HepG2 (cell line): Measurements from ENCODE around the gene PHACTR3. TPM values are rescaled to one million over a fixed set of nuclear protein-coding genes. Genes with fewer than 3 reads are reported as not detected.

ENCODE experiments used
- ATAC-seq: fragments of 200-7000 bp; cut with Tn5 transposase; 3 replicates; pipeline ENCODE4 v1.9.1; 2020; ENCODE audit warnings: mild to moderate bottlenecking, moderate library complexity
- BruUV-seq: library from RNA; stranded (reverse); fragments of 400-500 nt; replicated peaks from 2 replicates; lab custom pipeline; 2021; lab: Mats Ljungman, UMichigan
- CTCF ChIA-PET: fragments of 300-600 bp; formaldehyde crosslinking; extraction: SDS; loops from one replicate; lab custom pipeline; 2021; ENCODE audit warnings: low total read pairs, inconsistent platforms, low intra/inter-chr PET ratio; lab: Yijun Ruan, JAX
- POLR2A ChIA-PET: fragments of 350-600 bp; sonication (Branson Sonifier 250); formaldehyde crosslinking; loops from one replicate; lab custom pipeline; 2020; ENCODE audit warnings: antibody characterized with exemption, inconsistent platforms; lab: Yijun Ruan, JAX
- DNase-seq: peaks from one replicate; pipeline ENCODE4 v3.0.0-alpha.2; 2015; ENCODE audit warnings: low spot score
- FAIRE-seq: peaks from 3 replicates; lab custom pipeline; 2011; peaks lifted over from hg19 to GRCh38; lab: Jason Lieb, UNC
- H2AFZ ChIP-seq: one replicate; pipeline ENCODE4 v1.6.1; 2011; ENCODE audit warnings: low read length, inconsistent platforms
- H3K27ac ChIP-seq: fragments of 300-600 bp; 3 replicates; pipeline ENCODE4 v1.8.0; 2011; ENCODE audit warnings: mixed run types, mild to moderate bottlenecking, mixed read lengths, low read length, inconsistent platforms; ENCODE audit not compliant: insufficient read depth; ENCODE audit errors: extremely low read length
- H3K27me3 ChIP-seq, 2 experiments: fragments of 200-600 bp in 1 of 2; 2 replicates in 1 of 2; 3 replicates in 1 of 2; pipeline versions ENCODE4 v1.6.0 to v1.8.0; 2011; ENCODE audit warnings: low read length in 2 of 2, mild to moderate bottlenecking in 2 of 2, moderate library complexity in 2 of 2, inconsistent platforms in 1 of 2; ENCODE audit not compliant: insufficient read depth in 2 of 2, control insufficient read depth in 1 of 2
- H3K36me3 ChIP-seq, 2 experiments: fragments of 200-600 bp in 1 of 2; replicated peaks in 1 of 2; 2 replicates in 1 of 2; 3 replicates in 1 of 2; pipeline versions ENCODE4 v1.5.1 to v1.8.0; 2011; ENCODE audit warnings: low read length in 2 of 2, inconsistent platforms in 1 of 2; ENCODE audit not compliant: insufficient read depth in 2 of 2, control insufficient read depth in 1 of 2
- H3K4me1 ChIP-seq: 2 replicates; pipeline ENCODE4 v1.5.1; 2012; ENCODE audit warnings: low read length, inconsistent platforms; ENCODE audit not compliant: insufficient read depth
- H3K4me2 ChIP-seq: 2 replicates; pipeline ENCODE4 v1.6.0; 2011; ENCODE audit warnings: low read depth, low read length, inconsistent platforms
- H3K4me3 ChIP-seq, 3 experiments: fragments of 200-600 bp in 1 of 3; sonication (generic), shearing (Covaris generic) in 1 of 3; replicated peaks in 1 of 3; 2 replicates each; pipeline ENCODE4 v1.5.1; 2011 to 2016; ENCODE audit warnings: low read length in 3 of 3, inconsistent platforms in 2 of 3, low read depth in 2 of 3, mild to moderate bottlenecking in 2 of 3, control low read depth in 1 of 3, mixed read lengths in 1 of 3; ENCODE audit not compliant: insufficient read depth in 1 of 3
- H3K79me2 ChIP-seq: one replicate; pipeline ENCODE4 v1.6.1; 2011; ENCODE audit warnings: low read length, inconsistent platforms; ENCODE audit not compliant: insufficient read depth
- H3K9ac ChIP-seq: 2 replicates; pipeline ENCODE4 v1.6.0; 2011; ENCODE audit warnings: mild to moderate bottlenecking, low read depth, low read length, inconsistent platforms; ENCODE audit not compliant: insufficient read depth
- H3K9me3 ChIP-seq: 2 replicates; pipeline ENCODE4 v1.5.1; 2012; ENCODE audit warnings: mild to moderate bottlenecking, low read length
- H4K20me1 ChIP-seq: 2 replicates; pipeline ENCODE4 v1.6.0; 2011; ENCODE audit warnings: inconsistent platforms, mild to moderate bottlenecking, low read length, moderate library complexity; ENCODE audit not compliant: insufficient read depth
- GABPA ChIP-seq, 2 experiments: IDR thresholded peaks; 2 replicates each; pipeline ENCODE4 v1.6.1; 2011 to 2016; ENCODE audit warnings: low read depth in 2 of 2, low read length in 1 of 2, missing biosample characterization in 1 of 2, missing genetic modification characterization in 1 of 2
- TIGD3 ChIP-seq: sonication (generic); formaldehyde crosslinking; IDR thresholded peaks from 2 replicates; pipeline ENCODE4 v1.5.1; 2020; ENCODE audit warnings: mild to moderate bottlenecking, missing genetic modification reagents, borderline replicate concordance
- ZNF318 ChIP-seq: sonication (generic); formaldehyde crosslinking; IDR thresholded peaks from 2 replicates; pipeline ENCODE4 v1.4.0; 2020; ENCODE audit warnings: mild to moderate bottlenecking, missing genetic modification reagents
- ZNF710 ChIP-seq: sonication (generic); formaldehyde crosslinking; IDR thresholded peaks from 2 replicates; pipeline ENCODE4 v1.5.0; 2020; ENCODE audit warnings: mild to moderate bottlenecking, missing genetic modification reagents, borderline replicate concordance
- ZNF891 ChIP-seq: sonication (generic); formaldehyde crosslinking; IDR thresholded peaks from 2 replicates; pipeline ENCODE4 v1.5.0; 2020; ENCODE audit warnings: mild to moderate bottlenecking, missing genetic modification reagents
- WGBS: methylation state at CpG from one replicate; pipeline ENCODE4 v1.1.6; 2017; ENCODE audit warnings: low lambda C conversion rate; 5-methylcytosine and 5-hydroxymethylcytosine counted together
- in situ Hi-C: cut with HindIII; loops from 2 replicates; pipeline ENCODE4 v1.10.0; 2017; ENCODE audit warnings: low pct_unique_long_range_greater_than_20kb; ENCODE audit not compliant: extremely low pct_ligation_motif_present
- intact Hi-C: fragments of 100-400 bp; cut with micrococcal nuclease; formaldehyde crosslinking; loops from one replicate; pipeline ENCODE4 v1.10.0; 2022; ENCODE audit not compliant: unreplicated experiment
- polyA plus RNA-seq, 8 experiments: library from polyadenylated mRNA; depleted of rRNA in 3 of 8; stranded (reverse) in 7 of 8; unstranded in 1 of 8; fragments of >200 nt; fragmentation: Illumina TruSeq in 4 of 8; extraction: Trizol in 4 of 8; gene quantifications; 2 replicates each; pipeline versions ENCODE4 v1.2.1 to v1.2.3, GENCODE V29; 2011 to 2016; ENCODE audit warnings: low read depth in 4 of 8, missing spikeins in 1 of 8, mixed read lengths in 1 of 8; ENCODE audit not compliant: insufficient read depth in 1 of 8
- total RNA-seq, 5 experiments: library from RNA; depleted of rRNA; stranded (reverse); fragments of >200 nt; fragmentation: Illumina TruSeq; extraction: Trizol; gene quantifications; 2 replicates each; pipeline ENCODE4 v1.2.3, GENCODE V29; 2016; ENCODE audit warnings: low read depth in 1 of 5

PHACTR3 gene
- total and polyA plus RNA-seq, 2 of the 13 experiments (the other 11 are each of a cell fraction or from before 2014, with no cell fraction given): not detected

- H3K79me2 ChIP-seq: no peaks in the 10 kb centered on the region
- no TSS peak for BruUV-seq
- H3K27ac ChIP-seq: no peak overlapping the region
- H3K4me1 ChIP-seq: no peaks in the 10 kb centered on the region
- FAIRE-seq (no peak), ATAC-seq (no peak), DNase-seq (no peak)
- intact Hi-C loops: no loop called here
- H3K4me2 ChIP-seq: no peak overlapping the region
- TF ChIP-seq ZNF891 (CRISPR knock-in tag): no peak
- TF ChIP-seq GABPA (IDR thresholded peaks at IDR 0.05; ENCODE audit: low read depth, low read length): 0 out of 2 replicates have a peak, but pooled peaks have one; percentile 16
- TF ChIP-seq GABPA (CRISPR knock-in tag; IDR thresholded peaks at IDR 0.05; ENCODE audit: low read depth): no peak
- H3K9ac ChIP-seq: no peak overlapping the region
- POLR2A ChIA-PET: no interaction called here
- CTCF ChIA-PET: no interaction called here
- H3K36me3 ChIP-seq: no peaks in the 10 kb centered on the region
- no peak overlapping the region for H3K4me3 ChIP-seq
- peaks cover 0 to 5% of the 10 kb centered on the region in 2 experiments; a peak in 1 of 5 replicates for H3K27me3 ChIP-seq
- WGBS: 14% methylated on average over 4 of the region's 4 CpGs
- H2AFZ ChIP-seq: no peak overlapping the region
- no peaks in the 10 kb centered on the region for H4K20me1 ChIP-seq
- in situ Hi-C loops: no loop called here
- H3K9me3 ChIP-seq: peaks cover 12% of the 10 kb centered on the region
Measured at GRCh38 chr20:59690101-59690500, 85.8 kb downstream of the PHACTR3 start.

- ATAC-seq: no peak
- intact Hi-C loops: no loop called here
- BruUV-seq: no TSS peak
- Histone ChIP-seq H3K9ac (no peak overlapping the region), H3K27ac (no peak overlapping the region), H3K9me3 (peaks cover 12% of the 10 kb centered on the region), H3K4me2 (no peak overlapping the region), H3K79me2 (no peaks in the 10 kb centered on the region), H3K4me1 (no peaks in the 10 kb centered on the region), H3K4me3 (no peak overlapping the region), H3K36me3 (no peaks in the 10 kb centered on the region), H2AFZ (no peak overlapping the region), H4K20me1 (no peaks in the 10 kb centered on the region), H3K27me3 (peaks cover 0 to 5% of the 10 kb centered on the region in 2 experiments; a peak in 1 of 5 replicates)
- FAIRE-seq: no peak
- ChIA-PET CTCF (no interaction called here), POLR2A (no interaction called here)
- in situ Hi-C loops: no loop called here
- WGBS: 16% methylated on average over 4 of the region's 4 CpGs
- DNase-seq: no peak
- no peak for TF ChIP-seq ZNF710 (CRISPR knock-in tag)
- TF ChIP-seq ZNF318 (CRISPR knock-in tag): no peak
- no peak for TF ChIP-seq TIGD3 (CRISPR knock-in tag)
Measured at GRCh38 chr20:59690976-59691375, 86.6 kb downstream of the PHACTR3 start.
